Stomach smooth muscle (tissue), 2 donors: ENCODE results near the gene AJM1.
"Not testable (repeated sequence)": the region's sequence is repeated elsewhere in the genome, so short reads cannot be mapped to it uniquely, and the experiment has no call there.

Experiments used
- H3K27ac ChIP-seq: one replicate; pipeline ENCODE4 v1.7.0; 2013; ENCODE audit warnings: mild to moderate bottlenecking, low read length, inconsistent platforms
- H3K27me3 ChIP-seq, 2 donors: one replicate each; pipeline ENCODE4 v1.7.0; 2013; ENCODE audit warnings: low read length in 2 of 2; ENCODE audit not compliant: insufficient read depth in 2 of 2, control insufficient read depth in 1 of 2
- H3K36me3 ChIP-seq, 2 donors: one replicate each; pipeline ENCODE4 v1.7.0; 2013; ENCODE audit warnings: low read length in 2 of 2; ENCODE audit not compliant: control insufficient read depth in 2 of 2, insufficient read depth in 2 of 2
- H3K4me1 ChIP-seq: one replicate; pipeline ENCODE4 v1.7.0; 2013; ENCODE audit warnings: low read length; ENCODE audit not compliant: control insufficient read depth, insufficient read depth
- H3K4me3 ChIP-seq, 2 donors: one replicate each; pipeline ENCODE4 v1.7.0; 2013; ENCODE audit warnings: low read length in 2 of 2
- H3K9ac ChIP-seq, 2 donors: one replicate each; pipeline ENCODE4 v1.7.0; 2013; ENCODE audit warnings: low read length in 2 of 2, mild to moderate bottlenecking in 1 of 2
- H3K9me3 ChIP-seq, 2 donors: one replicate each; pipeline ENCODE4 v1.7.0; 2013; ENCODE audit warnings: low read length in 2 of 2; ENCODE audit not compliant: control insufficient read depth in 2 of 2
- donor health status: healthy.
- donor health status: Pancreatic carcinoma.

Gene AJM1

DNA sequence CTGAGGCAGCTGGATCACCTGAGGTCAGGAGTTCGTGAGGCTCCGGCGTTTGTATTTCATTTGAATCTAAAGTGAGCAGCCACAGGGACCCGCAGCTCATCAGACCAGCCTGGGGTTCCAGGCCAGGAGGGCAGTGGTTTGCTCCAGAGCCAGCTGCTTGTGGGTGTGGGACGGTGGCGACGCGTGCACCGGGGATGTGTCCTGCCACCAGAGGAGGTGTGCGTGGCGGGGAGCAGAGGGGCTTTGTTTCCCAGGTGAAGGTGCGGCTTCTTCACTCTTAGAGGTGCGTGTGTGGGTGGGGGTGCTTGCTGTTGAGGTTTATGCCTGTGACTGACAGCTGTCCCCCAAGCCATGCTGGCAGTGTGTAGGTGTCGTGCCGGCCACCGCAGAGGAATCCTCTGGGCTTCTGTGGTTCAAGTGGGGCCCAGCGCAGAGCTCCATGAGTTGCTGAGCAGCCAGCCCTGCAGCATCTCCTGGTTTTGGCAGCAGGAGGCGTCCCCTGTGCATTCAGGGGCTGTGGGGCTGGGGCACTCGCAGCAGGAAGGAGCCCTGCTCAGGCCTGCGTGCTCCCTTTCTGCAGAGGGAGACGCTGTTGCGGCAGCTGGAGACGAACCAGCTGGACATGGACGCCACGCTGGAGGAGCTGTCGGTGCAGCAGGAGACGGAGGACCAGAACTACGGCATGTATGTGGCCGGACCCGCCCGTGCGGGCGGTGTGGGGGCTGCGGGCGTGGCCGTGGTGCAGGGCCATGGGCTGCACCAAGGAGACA, 6.9 kb upstream of the AJM1 start:
- Histone ChIP-seq H3K27ac (no peak overlapping the region), H3K36me3 (peaks cover 10 to 22% of the 10 kb centered on the region in 2 donors), H3K9ac (no peak overlapping the region), H3K4me1 (no peaks in the 10 kb centered on the region), H3K27me3 (no peaks in the 10 kb centered on the region), H3K9me3 (no peaks in the 10 kb centered on the region), H3K4me3 (no peak overlapping the region)

- Histone ChIP-seq H3K4me3 (no peak overlapping the region), H3K36me3 (peaks cover 4 to 15% of the 10 kb centered on the region in 2 donors), H3K9ac (no peak overlapping the region), H3K4me1 (peaks cover 5% of the 10 kb centered on the region), H3K27me3 (no peaks in the 10 kb centered on the region), H3K9me3 (no peaks in the 10 kb centered on the region), H3K27ac (no peak overlapping the region)
Observed at GRCh38 chr9:136835932-136836904, 6.1 kb upstream of the AJM1 start.

DNA sequence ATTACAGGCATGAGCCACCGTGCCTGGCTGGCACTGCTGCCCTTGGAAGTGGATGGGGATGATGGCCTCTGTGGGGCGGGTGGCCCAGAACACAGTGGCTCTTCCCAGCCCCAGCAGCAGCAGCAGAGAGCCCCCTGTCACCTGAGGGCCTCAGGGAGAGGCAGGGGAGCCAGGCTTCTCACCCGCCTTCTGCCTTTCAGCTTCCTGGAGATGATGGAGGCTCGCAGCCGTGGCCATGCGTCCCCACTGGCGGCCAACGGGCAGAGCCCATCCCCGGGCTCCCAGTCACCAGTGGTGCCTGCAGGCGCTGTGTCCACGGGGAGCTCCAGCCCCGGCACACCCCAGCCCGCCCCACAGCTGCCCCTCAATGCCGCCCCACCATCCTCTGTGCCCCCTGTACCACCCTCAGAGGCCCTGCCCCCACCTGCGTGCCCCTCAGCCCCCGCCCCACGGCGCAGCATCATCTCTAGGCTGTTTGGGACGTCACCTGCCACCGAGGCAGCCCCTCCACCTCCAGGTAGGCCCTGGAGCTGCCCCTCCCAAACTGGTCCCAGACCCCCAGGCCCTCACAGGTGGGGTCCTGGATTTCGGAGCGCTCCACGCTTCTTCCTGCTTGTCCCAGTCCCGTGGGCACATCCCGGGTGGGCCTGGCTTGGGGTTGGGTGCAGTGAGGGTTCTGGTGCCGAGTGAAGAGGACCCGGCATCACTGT, 5.0 kb upstream of the AJM1 start:
- H3K4me1 ChIP-seq: peaks cover 15% of the 10 kb centered on the region
- peaks cover 2 to 7% of the 10 kb centered on the region in 2 donors for H3K36me3 ChIP-seq
- H3K27me3 ChIP-seq: no peaks in the 10 kb centered on the region
- no peak overlapping the region for H3K27ac ChIP-seq
- H3K4me3 ChIP-seq: no peak overlapping the region
- H3K9ac ChIP-seq: no peak overlapping the region
- H3K9me3 ChIP-seq: no peaks in the 10 kb centered on the region

DNA sequence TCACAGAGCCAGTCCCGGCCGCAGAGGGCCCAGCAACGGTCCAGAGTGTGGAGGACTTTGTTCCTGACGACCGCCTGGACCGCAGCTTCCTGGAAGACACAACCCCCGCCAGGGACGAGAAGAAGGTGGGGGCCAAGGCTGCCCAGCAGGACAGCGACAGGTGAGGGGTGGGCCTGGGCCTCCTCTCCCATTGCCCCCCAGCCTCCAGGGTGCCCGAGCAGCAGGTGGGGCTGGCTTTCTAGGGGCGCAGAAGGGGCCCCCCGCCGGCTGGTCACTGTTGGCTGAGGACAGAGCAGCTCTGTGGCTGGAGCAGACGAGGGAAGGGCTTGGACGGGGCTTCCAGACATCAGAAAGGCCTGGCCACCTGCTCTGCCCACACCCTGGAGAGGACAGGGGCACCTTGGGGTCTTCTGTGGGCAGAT, 4.4 kb upstream of the AJM1 start:
- not testable (repeated sequence) for H3K9me3 ChIP-seq, H3K9ac ChIP-seq, H3K4me3 ChIP-seq, H3K36me3 ChIP-seq, H3K27me3 ChIP-seq, H3K27ac ChIP-seq
- peaks cover 20% of the 10 kb centered on the region for H3K4me1 ChIP-seq

DNA sequence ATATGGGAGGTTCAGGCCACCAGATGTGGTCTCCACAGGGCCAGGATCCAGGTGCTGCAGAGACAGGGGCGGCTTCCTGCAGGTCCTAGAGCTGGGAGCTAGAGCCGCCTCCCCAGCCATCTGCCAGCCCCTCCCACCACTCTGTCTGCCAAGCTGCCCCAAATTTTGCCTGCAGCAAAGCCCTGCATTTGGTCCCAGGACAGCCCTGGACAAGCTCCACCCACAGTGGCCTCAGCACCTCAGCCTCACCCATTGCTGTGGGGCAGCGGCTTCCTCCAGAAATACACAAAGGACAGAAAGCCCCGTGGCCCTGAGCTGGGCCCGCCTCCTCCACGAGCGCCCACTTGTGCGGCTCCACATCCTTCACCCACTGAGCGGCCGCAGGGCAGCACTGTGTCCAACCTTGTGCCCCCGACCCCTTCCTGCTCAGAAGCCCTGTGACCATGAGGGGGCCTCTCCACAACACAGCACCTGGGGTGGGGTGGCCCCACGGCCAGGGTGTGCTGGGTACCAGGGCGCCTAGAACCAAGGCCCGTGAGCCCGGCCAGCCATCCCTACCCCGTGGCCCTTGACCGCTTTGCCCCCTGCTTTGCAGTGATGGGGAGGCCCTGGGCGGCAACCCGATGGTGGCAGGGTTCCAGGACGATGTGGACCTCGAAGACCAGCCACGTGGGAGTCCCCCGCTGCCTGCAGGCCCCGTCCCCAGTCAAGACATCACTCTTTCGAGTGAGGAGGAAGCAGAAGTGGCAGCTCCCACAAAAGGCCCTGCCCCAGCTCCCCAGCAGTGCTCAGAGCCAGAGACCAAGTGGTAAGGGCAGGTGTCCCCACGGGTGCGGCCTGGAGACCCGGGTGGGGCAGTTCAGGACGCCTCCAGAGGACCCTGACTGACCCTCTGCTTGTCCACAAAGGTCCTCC, 3.7 kb upstream of the AJM1 start:
- H3K27me3 ChIP-seq: peaks cover 2 to 3% of the 10 kb centered on the region in 2 donors
- no peaks in the 10 kb centered on the region for H3K9me3 ChIP-seq
- H3K36me3 ChIP-seq: peaks cover 0 to 6% of the 10 kb centered on the region in 2 donors
- no peak overlapping the region for H3K4me3 ChIP-seq
- H3K4me1 ChIP-seq: peaks cover 23% of the 10 kb centered on the region
- H3K27ac ChIP-seq: no peak overlapping the region
- no peak overlapping the region for H3K9ac ChIP-seq

- Histone ChIP-seq H3K4me3 (no peak overlapping the region), H3K36me3 (peaks cover 0 to 6% of the 10 kb centered on the region in 2 donors), H3K9ac (no peak overlapping the region), H3K9me3 (no peaks in the 10 kb centered on the region), H3K27me3 (peaks cover 3 to 8% of the 10 kb centered on the region in 2 donors), H3K27ac (no peak overlapping the region), H3K4me1 (peaks cover 32% of the 10 kb centered on the region)
Observed at GRCh38 chr9:136839229-136840139, 2.8 kb upstream of the AJM1 start.

DNA sequence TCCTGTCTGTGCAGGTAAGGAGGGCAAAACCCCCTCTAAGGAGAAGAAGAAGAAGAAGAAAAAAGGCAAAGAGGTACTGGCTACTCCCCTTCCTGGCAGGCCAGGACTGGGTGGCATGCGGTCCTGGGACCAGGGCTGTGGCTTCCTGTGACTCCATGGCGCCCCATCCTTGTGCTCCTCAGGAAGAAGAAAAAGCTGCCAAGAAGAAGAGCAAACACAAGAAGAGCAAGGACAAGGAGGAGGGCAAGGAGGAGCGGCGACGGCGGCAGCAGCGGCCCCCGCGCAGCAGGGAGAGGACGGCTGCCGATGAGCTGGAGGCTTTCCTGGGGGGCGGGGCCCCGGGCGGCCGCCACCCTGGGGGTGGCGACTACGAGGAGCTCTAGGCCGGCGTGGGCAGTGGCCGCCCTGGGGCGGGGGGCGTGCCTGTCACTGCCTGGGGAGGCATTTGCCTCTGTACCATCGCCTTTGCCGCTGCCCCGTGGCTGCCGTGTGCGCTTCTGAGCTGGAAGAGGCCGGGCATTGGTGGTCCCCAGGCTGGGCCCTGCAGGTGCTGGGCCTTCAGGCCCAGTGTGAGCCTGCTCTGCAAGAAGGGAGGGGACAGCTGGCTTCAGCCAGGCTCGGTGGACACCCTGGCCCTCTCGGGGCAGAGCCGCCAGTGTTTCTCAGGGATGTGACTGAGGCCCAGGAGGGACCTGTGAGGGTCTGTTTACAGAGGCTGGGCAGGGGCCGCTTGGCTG, 2.0 kb upstream of the AJM1 start:
- no peak overlapping the region for H3K9ac ChIP-seq

GRCh38 chr9:136840877-136841645, 1.2 kb upstream of the AJM1 start:
- Histone ChIP-seq H3K4me1 (peaks cover 35% of the 10 kb centered on the region), H3K4me3 (no peak overlapping the region), H3K27ac (no peak overlapping the region), H3K36me3 (peaks cover 0 to 6% of the 10 kb centered on the region in 2 donors), H3K9me3 (no peaks in the 10 kb centered on the region), H3K27me3 (peaks cover 5 to 21% of the 10 kb centered on the region in 2 donors), H3K9ac (no peak overlapping the region)

More for the DNA sequence above, 2.0 kb upstream of the AJM1 start:
- Histone ChIP-seq H3K36me3 (peaks cover 0 to 6% of the 10 kb centered on the region in 2 donors), H3K27me3 (peaks cover 5 to 14% of the 10 kb centered on the region in 2 donors), H3K4me3 (no peak overlapping the region), H3K27ac (no peak overlapping the region), H3K4me1 (peaks cover 34% of the 10 kb centered on the region), H3K9me3 (no peaks in the 10 kb centered on the region)
